CD4-positive, alpha-beta T cell treated with Interleukin-12 subunit alpha and Interleukin-12 subunit beta, for 1 hour (primary cell): Measurements from ENCODE around the gene IQUB.
"Not testable (repeated sequence)": the region's sequence is repeated elsewhere in the genome, so short reads cannot be mapped to it uniquely, and the experiment has no call there.

Experiments used
- DNase-seq: peaks from one replicate; pipeline ENCODE4 v3.0.0-alpha.2; 2020

The IQUB gene

GRCh38 chr7:123485187-123485586, 49.2 kb downstream of the IQUB start:
- DNase-seq, result no peak

GRCh38 chr7:123484199-123484598, 50.2 kb downstream of the IQUB start:
- no peak for DNase-seq

- no peak for DNase-seq
Measured at GRCh38 chr7:123480107-123480506, 54.3 kb downstream of the IQUB start.

GRCh38 chr7:123478056-123478455, 56.3 kb downstream of the IQUB start:
- DNase-seq, result not testable (repeated sequence)

- no peak for DNase-seq
Measured at GRCh38 chr7:123472750-123473445, 61.5 kb downstream of the IQUB start.

GRCh38 chr7:123472327-123472726, 62.1 kb downstream of the IQUB start:
- DNase-seq, result no peak

- no peak for DNase-seq
Measured at GRCh38 chr7:123468303-123468702, 66.1 kb downstream of the IQUB start.

GRCh38 chr7:123463890-123464289, 70.5 kb downstream of the IQUB start:
- no peak for DNase-seq

GRCh38 chr7:123460616-123461015, 73.8 kb downstream of the IQUB start:
- DNase-seq, result no peak

- no peak for DNase-seq
Measured at GRCh38 chr7:123455965-123456470, 78.4 kb downstream of the IQUB start.

GRCh38 chr7:123440101-123440548, 94.3 kb downstream of the IQUB start:
- DNase-seq, result no peak

- no peak for DNase-seq
Measured at GRCh38 chr7:123439191-123439590, 95.2 kb downstream of the IQUB start.

- no peak for DNase-seq
Measured at GRCh38 chr7:123437447-123437995, 96.9 kb downstream of the IQUB start.

- DNase-seq, result no peak
Measured at GRCh38 chr7:123435080-123435700, 99.2 kb downstream of the IQUB start.

- DNase-seq, result no peak
Measured at GRCh38 chr7:123433665-123434064, 100.7 kb downstream of the IQUB start.

- DNase-seq, result no peak
Measured at GRCh38 chr7:123432601-123433000, 101.8 kb downstream of the IQUB start.

- no peak for DNase-seq
Measured at GRCh38 chr7:123431075-123431614, 103.2 kb downstream of the IQUB start.

GRCh38 chr7:123425246-123425645, 109.1 kb downstream of the IQUB start:
- DNase-seq, result no peak

- no peak for DNase-seq
Measured at GRCh38 chr7:123424463-123424862, 109.9 kb downstream of the IQUB start.

GRCh38 chr7:123423622-123424021, 110.8 kb downstream of the IQUB start:
- no peak for DNase-seq

- no peak for DNase-seq
Measured at GRCh38 chr7:123417580-123417979, 116.8 kb downstream of the IQUB start.

- DNase-seq, result no peak
Measured at GRCh38 chr7:123415625-123416024, 118.8 kb downstream of the IQUB start.

GRCh38 chr7:123410273-123410904, 124.0 kb downstream of the IQUB start:
- no peak for DNase-seq
